Hepatocyte (in vitro differentiated cells): ENCODE results near the gene GLUL. TPM values are rescaled to one million over a fixed set of nuclear protein-coding genes. Genes with fewer than 3 reads are reported as not detected.
A peak's percentile ranks its signal among the peaks of the same experiment; 100 is the strongest.

Source experiments
- DNase-seq: peaks from one replicate; pipeline ENCODE4 v3.0.0-alpha.2; 2016; ENCODE audit warnings: low spot score
- H2AFZ ChIP-seq: fragments of 200-600 bp; sonication (generic); 2 replicates; pipeline ENCODE4 v1.6.0; 2016; ENCODE audit warnings: antibody characterized with exemption, mild to moderate bottlenecking
- H3K27ac ChIP-seq: fragments of 200-600 bp; sonication (generic); 2 replicates; pipeline ENCODE4 v1.5.1; 2016; ENCODE audit warnings: mild to moderate bottlenecking
- H3K27me3 ChIP-seq: fragments of 200-600 bp; sonication (generic); 2 replicates; pipeline ENCODE4 v1.6.1; 2016
- H3K36me3 ChIP-seq: fragments of 200-600 bp; sonication (generic); replicated peaks from 2 replicates; pipeline ENCODE4 v1.5.1; 2016; ENCODE audit warnings: low read depth; ENCODE audit not compliant: insufficient read depth
- H3K4me1 ChIP-seq: fragments of 200-600 bp; sonication (generic); 2 replicates; pipeline ENCODE4 v1.5.1; 2016; ENCODE audit warnings: mild to moderate bottlenecking, moderate library complexity; ENCODE audit not compliant: insufficient read depth
- H3K4me2 ChIP-seq: fragments of 200-600 bp; sonication (generic); 2 replicates; pipeline ENCODE4 v1.6.0; 2016
- H3K4me3 ChIP-seq: fragments of 200-600 bp; sonication (generic); 2 replicates; pipeline ENCODE4 v1.5.1; 2016; ENCODE audit warnings: mild to moderate bottlenecking
- H3K79me2 ChIP-seq: fragments of 200-600 bp; sonication (generic); 2 replicates; pipeline ENCODE4 v1.6.0; 2017; ENCODE audit warnings: mild to moderate bottlenecking
- H3K9me2 ChIP-seq: fragments of 200-600 bp; sonication (generic); replicated peaks from 2 replicates; pipeline ENCODE4 v1.6.0; 2017; ENCODE audit warnings: mild to moderate bottlenecking; ENCODE audit not compliant: insufficient read depth
- H3K9me3 ChIP-seq: fragments of 200-600 bp; sonication (generic); 2 replicates; pipeline ENCODE4 v1.5.1; 2016; ENCODE audit warnings: low read depth, mild to moderate bottlenecking
- H4K20me1 ChIP-seq: fragments of 200-600 bp; sonication (generic); 2 replicates; pipeline ENCODE4 v1.6.0; 2016; ENCODE audit warnings: mild to moderate bottlenecking; ENCODE audit not compliant: insufficient read depth, poor library complexity, severe bottlenecking
- EZH2 ChIP-seq: fragments of 200-600 bp; sonication (generic); IDR thresholded peaks from 2 replicates; pipeline ENCODE4 v1.6.1; 2016; ENCODE audit warnings: antibody characterized with exemption, mild to moderate bottlenecking, borderline replicate concordance
- EZH2phosphoT487 ChIP-seq: fragments of 200-600 bp; sonication (generic); IDR thresholded peaks from one replicate; pipeline ENCODE4 v1.6.1; 2018; ENCODE audit warnings: antibody characterized with exemption, mild to moderate bottlenecking, low read depth, moderate library complexity; ENCODE audit not compliant: unreplicated experiment, severe bottlenecking
- WGBS: methylation state at CpG from one replicate; pipeline ENCODE4 v1.1.6; 2016; ENCODE audit warnings: low lambda C conversion rate; ENCODE audit errors: missing lambda C conversion rate; 5-methylcytosine and 5-hydroxymethylcytosine counted together
- polyA plus RNA-seq: library from polyadenylated mRNA; unstranded; fragments of >200 nt; fragmentation: Nextera tagmentation; extraction: Ambion mirVana; gene quantifications from 2 replicates; pipeline ENCODE4 v1.2.1, GENCODE V29; 2016
- total RNA-seq: library from RNA; depleted of rRNA; stranded (reverse); fragments of >200 nt; gene quantifications from 2 replicates; pipeline ENCODE4 v1.2.3, GENCODE V29; 2014
- TF ChIP-seq, protein P1 (sequence below): fragments of 200-600 bp; sonication (generic); IDR thresholded peaks from 2 replicates; pipeline ENCODE4 v1.5.1; 2016; ENCODE audit warnings: antibody characterized with exemption, mild to moderate bottlenecking; ENCODE audit not compliant: poor library complexity

The GLUL gene
- total and polyA plus RNA-seq, 2 experiments from 2014 or later = 747 to 846 TPM

DNA sequence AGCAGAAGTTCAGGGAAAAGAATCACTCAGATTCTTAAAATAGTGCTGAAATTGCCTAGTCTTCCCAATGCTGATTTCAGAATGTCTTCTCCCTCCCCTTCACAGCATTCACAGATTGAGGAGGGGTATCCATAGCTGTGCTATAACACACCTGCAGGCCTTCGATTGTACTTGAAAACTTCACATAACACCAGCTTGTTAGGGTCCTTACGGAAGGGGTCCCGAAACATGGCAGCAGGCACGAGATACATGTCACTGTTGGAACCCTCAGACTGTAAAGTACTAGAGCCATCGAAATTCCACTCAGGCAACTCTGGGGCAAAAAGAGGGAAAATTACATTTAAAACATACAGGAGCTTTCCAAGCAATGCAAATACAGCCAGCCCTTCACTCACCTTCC, 4.6 kb downstream of the GLUL start:
- Histone ChIP-seq H3K27ac (no peak overlapping the region), H3K9me2 (no peaks in the 10 kb centered on the region), H3K27me3 (no peaks in the 10 kb centered on the region), H4K20me1 (peaks cover 67% of the 10 kb centered on the region), H3K79me2 (peaks cover 62% of the 10 kb centered on the region), H3K4me1 (peaks cover 13% of the 10 kb centered on the region), H3K9me3 (no peaks in the 10 kb centered on the region), H3K4me3 (no peak overlapping the region), H2AFZ (no peak overlapping the region), H3K4me2 (peak overlapping the region; percentile 86), H3K36me3 (peaks cover 10% of the 10 kb centered on the region)
- WGBS = 94% methylated on average over 5 of the region's 5 CpGs
- TF ChIP-seq EZH2 (no peak), EZH2phosphoT487 (no peak)
- TF ChIP-seq, protein P1, sequence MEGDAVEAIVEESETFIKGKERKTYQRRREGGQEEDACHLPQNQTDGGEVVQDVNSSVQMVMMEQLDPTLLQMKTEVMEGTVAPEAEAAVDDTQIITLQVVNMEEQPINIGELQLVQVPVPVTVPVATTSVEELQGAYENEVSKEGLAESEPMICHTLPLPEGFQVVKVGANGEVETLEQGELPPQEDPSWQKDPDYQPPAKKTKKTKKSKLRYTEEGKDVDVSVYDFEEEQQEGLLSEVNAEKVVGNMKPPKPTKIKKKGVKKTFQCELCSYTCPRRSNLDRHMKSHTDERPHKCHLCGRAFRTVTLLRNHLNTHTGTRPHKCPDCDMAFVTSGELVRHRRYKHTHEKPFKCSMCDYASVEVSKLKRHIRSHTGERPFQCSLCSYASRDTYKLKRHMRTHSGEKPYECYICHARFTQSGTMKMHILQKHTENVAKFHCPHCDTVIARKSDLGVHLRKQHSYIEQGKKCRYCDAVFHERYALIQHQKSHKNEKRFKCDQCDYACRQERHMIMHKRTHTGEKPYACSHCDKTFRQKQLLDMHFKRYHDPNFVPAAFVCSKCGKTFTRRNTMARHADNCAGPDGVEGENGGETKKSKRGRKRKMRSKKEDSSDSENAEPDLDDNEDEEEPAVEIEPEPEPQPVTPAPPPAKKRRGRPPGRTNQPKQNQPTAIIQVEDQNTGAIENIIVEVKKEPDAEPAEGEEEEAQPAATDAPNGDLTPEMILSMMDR = no peak
- DNase-seq = no peak

DNA sequence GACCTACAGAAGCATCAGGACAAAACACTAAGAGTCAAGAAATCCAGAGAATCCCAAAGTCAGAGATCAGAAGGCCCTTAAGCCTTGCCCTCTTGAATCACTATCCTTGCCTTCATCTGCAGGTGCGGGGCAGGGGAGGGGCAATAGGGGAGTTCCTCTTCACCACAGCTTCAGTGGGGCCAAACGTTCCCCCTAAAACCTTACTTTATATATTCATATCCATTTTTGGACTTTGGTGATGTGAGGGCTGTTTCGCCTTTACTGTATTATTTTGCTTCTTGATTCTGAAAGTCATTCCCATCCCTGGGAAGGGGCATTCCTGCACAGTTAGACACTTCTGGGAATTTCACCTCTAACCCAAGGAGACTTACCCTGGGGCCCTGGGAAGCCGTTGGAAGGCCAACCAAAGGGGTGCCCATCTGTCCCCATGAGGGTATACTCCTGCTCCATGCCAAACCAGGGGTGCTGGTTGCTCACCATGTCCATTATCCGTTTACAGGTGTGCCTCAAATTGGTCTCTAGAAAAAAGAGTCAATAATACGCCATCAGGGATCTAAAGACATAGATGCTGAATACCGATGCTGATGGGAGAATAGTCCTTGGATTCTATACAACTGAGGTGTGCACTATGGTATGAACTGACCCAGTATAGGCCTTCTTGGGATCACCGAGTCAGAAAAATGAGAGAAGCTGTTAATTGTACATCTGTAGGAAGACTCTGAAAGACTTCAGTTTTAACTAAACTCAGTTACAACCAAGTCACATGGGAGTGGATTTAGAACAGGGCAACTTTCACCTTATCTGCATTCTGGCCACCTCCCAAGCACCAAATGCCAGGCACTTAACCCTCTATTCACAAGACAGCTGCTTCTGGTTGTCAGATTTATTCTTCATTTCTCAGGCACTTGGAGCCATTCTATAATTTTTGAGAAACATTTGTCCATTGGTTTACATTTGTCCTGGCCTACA, 5.4 kb downstream of the GLUL start:
- Histone ChIP-seq H3K79me2 (peaks cover 59% of the 10 kb centered on the region), H3K27ac (no peak overlapping the region), H2AFZ (no peak overlapping the region), H3K9me3 (no peaks in the 10 kb centered on the region), H3K4me3 (no peak overlapping the region), H3K4me2 (peak overlapping the region; percentile 86), H3K9me2 (no peaks in the 10 kb centered on the region), H4K20me1 (peaks cover 66% of the 10 kb centered on the region), H3K4me1 (peaks cover 13% of the 10 kb centered on the region), H3K36me3 (peaks cover 10% of the 10 kb centered on the region), H3K27me3 (no peaks in the 10 kb centered on the region)
- 97% methylated on average over 8 of the region's 8 CpGs for WGBS
- no peak for TF ChIP-seq EZH2
- no peak for DNase-seq

DNA sequence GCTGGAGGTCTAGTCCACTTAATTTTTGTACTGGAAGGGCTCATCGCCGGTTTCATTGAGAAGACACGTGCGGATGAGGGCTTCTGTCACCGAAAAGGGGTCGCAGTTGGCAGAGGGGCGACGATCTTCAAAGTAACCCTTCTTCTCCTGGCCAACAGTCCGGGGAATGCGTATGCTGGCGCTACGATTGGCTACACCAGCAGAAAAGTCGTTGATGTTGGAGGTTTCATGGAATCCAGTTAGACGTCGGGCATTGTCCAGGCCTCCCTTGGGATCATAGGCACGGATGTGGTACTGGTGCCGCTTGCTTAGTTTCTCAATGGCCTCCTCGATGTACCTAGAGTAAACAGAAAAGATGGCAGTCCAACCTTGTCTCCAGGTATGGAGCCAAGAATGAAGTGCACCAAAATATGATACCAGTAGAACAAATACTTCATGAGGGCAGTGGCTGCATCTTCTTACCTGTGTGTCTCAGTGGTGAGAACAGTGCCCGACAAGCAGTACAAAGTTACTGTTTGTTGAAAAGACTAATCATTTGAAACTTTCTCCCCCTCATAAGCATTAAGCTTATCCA, 7.1 kb downstream of the GLUL start:
- no peak for DNase-seq
- H4K20me1 ChIP-seq = peaks cover 49% of the 10 kb centered on the region
- H3K27me3 ChIP-seq = no peaks in the 10 kb centered on the region
- no peak overlapping the region for H3K4me2 ChIP-seq
- H3K4me3 ChIP-seq = no peak overlapping the region
- no peak overlapping the region for H2AFZ ChIP-seq
- H3K36me3 ChIP-seq = peaks cover 10% of the 10 kb centered on the region
- TF ChIP-seq EZH2phosphoT487 (no peak), EZH2 (no peak)
- TF ChIP-seq, protein P1 = no peak
- no peak overlapping the region for H3K27ac ChIP-seq
- no peaks in the 10 kb centered on the region for H3K9me3 ChIP-seq
- 96% methylated on average over 19 of the region's 19 CpGs for WGBS
- peaks cover 42% of the 10 kb centered on the region for H3K79me2 ChIP-seq
- no peaks in the 10 kb centered on the region for H3K9me2 ChIP-seq
- H3K4me1 ChIP-seq = peaks cover 13% of the 10 kb centered on the region

GRCh38 chr1:182383934-182384333, 7.7 kb downstream of the GLUL start:
- Histone ChIP-seq H3K4me2 (no peak overlapping the region), H3K9me2 (no peaks in the 10 kb centered on the region), H3K9me3 (no peaks in the 10 kb centered on the region), H3K79me2 (peaks cover 36% of the 10 kb centered on the region), H3K27me3 (no peaks in the 10 kb centered on the region), H3K4me3 (no peak overlapping the region), H3K36me3 (peaks cover 10% of the 10 kb centered on the region), H4K20me1 (peaks cover 44% of the 10 kb centered on the region), H2AFZ (no peak overlapping the region), H3K27ac (no peak overlapping the region), H3K4me1 (peaks cover 13% of the 10 kb centered on the region)
- TF ChIP-seq, protein P1 = no peak
- TF ChIP-seq EZH2 = no peak
- no peak for TF ChIP-seq EZH2phosphoT487
- 95% methylated on average over 7 of the region's 7 CpGs for WGBS
- no peak for DNase-seq
